Right lobe of liver (tissue), 6 donors: ENCODE measurements around the gene ELL. TPM values are rescaled to one million over a fixed set of nuclear protein-coding genes. Genes with fewer than 3 reads are reported as not detected.

ENCODE experiments used
- ATAC-seq, 4 donors: fragments of 200-7000 bp; cut with Tn5 transposase; one replicate each; pipeline ENCODE4 v1.9.1; 2020; ENCODE audit warnings: mild to moderate bottlenecking in 4 of 4, moderate library complexity in 4 of 4
- DNase-seq, 3 donors: peaks; one replicate each; pipeline ENCODE4 v3.0.0-alpha.2; 2020
- H3K27ac ChIP-seq, 3 donors: fragments of 200-600 bp; one replicate each; pipeline ENCODE4 v1.8.0; 2022
- H3K27me3 ChIP-seq, 2 donors: fragments of 200-600 bp; one replicate each; pipeline ENCODE4 v1.8.0; 2022
- H3K36me3 ChIP-seq, 4 donors: fragments of 200-600 bp; sonication (generic) in 1 of 4; one replicate each; pipeline versions ENCODE4 v1.5.1 to v1.8.0; 2017 to 2022; ENCODE audit warnings: control low read depth in 1 of 4
- H3K4me1 ChIP-seq, 4 donors: fragments of 200-600 bp; sonication (generic) in 1 of 4; one replicate each; pipeline versions ENCODE4 v1.5.1 to v1.8.0; 2017 to 2022; ENCODE audit warnings: control low read depth in 1 of 4
- H3K4me3 ChIP-seq, 3 donors: fragments of 200-600 bp; one replicate each; pipeline ENCODE4 v1.8.0; 2022
- H3K9me3 ChIP-seq, 4 donors: fragments of 200-600 bp; sonication (generic) in 1 of 4; one replicate each; pipeline versions ENCODE4 v1.5.1 to v1.8.0; 2017 to 2022; ENCODE audit warnings: control low read depth in 1 of 4
- POLR2A ChIP-seq: fragments of 450-650 bp; IDR thresholded peaks from one replicate; pipeline ENCODE4 v1.6.1; 2017; ENCODE audit warnings: antibody characterized with exemption, mild to moderate bottlenecking
- WGBS: methylation state at CpG from one replicate; pipeline ENCODE4 v1.1.6; 2018; ENCODE audit warnings: low coverage, low lambda C conversion rate; ENCODE audit not compliant: insufficient coverage; ENCODE audit errors: missing lambda C conversion rate; 5-methylcytosine and 5-hydroxymethylcytosine counted together
- intact Hi-C, 2 donors: fragments of 100-400 bp; cut with DNase I; formaldehyde crosslinking; loops; one replicate each; pipeline versions ENCODE4 v1.11.2 to v1.14.1; 2022
- total RNA-seq, 6 experiments: library from RNA; depleted of rRNA in 2 of 6; stranded (reverse); fragments of >200 nt in 2 of 6; fragmentation: NEBNext Ultra II Directional in 3 of 6; extraction: Animal tissue kit (Norgen Biotek cat#: 25700) in 3 of 6; gene quantifications; one replicate each; pipeline versions ENCODE4 v1.1.0 to v1.2.4, GENCODE V29; 2016 to 2023
- TF ChIP-seq, protein P1 (sequence below), 4 donors: fragments of 200-600 bp in 3 of 4; fragments of 450-650 bp in 1 of 4; IDR thresholded peaks; one replicate each; pipeline versions ENCODE4 v1.5.1 to v1.8.0; 2016 to 2022; ENCODE audit warnings: antibody characterized with exemption in 4 of 4, mild to moderate bottlenecking in 2 of 4
- donor health status: DM: no; HTN: yes; CAD: no.
- donor health status: DM: no; HTN: no; CAD: no.
- donor health status: DM: no; HTN: no; CAD: no.
- donor health status: DM: no; HTN: yes; CAD: no.
- donor health status: DM: no; HTN: yes; CAD: no.

The ELL gene
- total RNA-seq, 6 experiments from 2014 or later = 5.3 to 11.9 (median 8.6) TPM

DNA sequence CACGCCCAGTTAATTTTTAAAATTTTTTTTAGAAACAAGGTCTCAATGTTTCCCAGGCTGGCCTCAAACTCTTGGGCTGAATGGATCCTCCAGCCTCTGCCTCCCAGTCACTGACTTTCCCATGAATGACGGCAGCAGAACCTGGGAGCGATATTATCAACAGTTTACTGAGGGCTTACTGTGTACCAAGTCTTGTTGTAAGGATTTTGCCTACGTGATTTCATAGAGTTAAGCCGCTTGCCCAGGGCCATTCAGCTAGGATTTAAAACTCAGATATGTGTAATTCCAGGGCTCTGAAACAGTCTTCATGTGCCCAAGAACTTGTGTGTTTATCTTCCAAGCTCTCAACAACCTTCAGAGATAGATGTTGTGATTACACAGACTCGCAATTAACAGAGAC, 29.8 kb upstream of the ELL start:
- DNase-seq (no peak), ATAC-seq (no peak)
- H3K4me3 ChIP-seq = no peak overlapping the region
- TF ChIP-seq POLR2A = no peak
- TF ChIP-seq, protein P1, sequence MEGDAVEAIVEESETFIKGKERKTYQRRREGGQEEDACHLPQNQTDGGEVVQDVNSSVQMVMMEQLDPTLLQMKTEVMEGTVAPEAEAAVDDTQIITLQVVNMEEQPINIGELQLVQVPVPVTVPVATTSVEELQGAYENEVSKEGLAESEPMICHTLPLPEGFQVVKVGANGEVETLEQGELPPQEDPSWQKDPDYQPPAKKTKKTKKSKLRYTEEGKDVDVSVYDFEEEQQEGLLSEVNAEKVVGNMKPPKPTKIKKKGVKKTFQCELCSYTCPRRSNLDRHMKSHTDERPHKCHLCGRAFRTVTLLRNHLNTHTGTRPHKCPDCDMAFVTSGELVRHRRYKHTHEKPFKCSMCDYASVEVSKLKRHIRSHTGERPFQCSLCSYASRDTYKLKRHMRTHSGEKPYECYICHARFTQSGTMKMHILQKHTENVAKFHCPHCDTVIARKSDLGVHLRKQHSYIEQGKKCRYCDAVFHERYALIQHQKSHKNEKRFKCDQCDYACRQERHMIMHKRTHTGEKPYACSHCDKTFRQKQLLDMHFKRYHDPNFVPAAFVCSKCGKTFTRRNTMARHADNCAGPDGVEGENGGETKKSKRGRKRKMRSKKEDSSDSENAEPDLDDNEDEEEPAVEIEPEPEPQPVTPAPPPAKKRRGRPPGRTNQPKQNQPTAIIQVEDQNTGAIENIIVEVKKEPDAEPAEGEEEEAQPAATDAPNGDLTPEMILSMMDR (IDR thresholded peaks at IDR 0.05) = no peak
- H3K36me3 ChIP-seq = no peaks in the 10 kb centered on the region
- intact Hi-C loops = no loop called here
- H3K27ac ChIP-seq = no peak overlapping the region
- WGBS = 59% methylated on average over 5 of the region's 6 CpGs
- H3K9me3 ChIP-seq = no peaks in the 10 kb centered on the region
- H3K4me1 ChIP-seq = no peaks in the 10 kb centered on the region
- no peaks in the 10 kb centered on the region for H3K27me3 ChIP-seq

GRCh38 chr19:18543814-18544475, 22.1 kb upstream of the ELL start:
- Histone ChIP-seq H3K36me3 (peaks cover 0 to 23% (median 1%) of the 10 kb centered on the region in 4 donors), H3K4me3 (peak overlapping the region in 2 of 3 donors; percentile 55 to 67), H3K4me1 (peaks cover 0 to 10% (median 3%) of the 10 kb centered on the region in 4 donors), H3K27ac (peak overlapping the region; percentile 60 to 88 (median 66)), H3K9me3 (no peaks in the 10 kb centered on the region), H3K27me3 (no peaks in the 10 kb centered on the region)
- DNase-seq (peak; percentile 54 to 69 (median 57)), ATAC-seq (peak; percentile 53 to 73 (median 59))
- no peak for TF ChIP-seq POLR2A
- TF ChIP-seq, protein P1 (IDR thresholded peaks at IDR 0.05) = no peak
- intact Hi-C loops = no loop called here
- WGBS = 23% methylated on average over 6 of the region's 12 CpGs

GRCh38 chr19:18542941-18543813, 21.3 kb upstream of the ELL start, which contains the start of gene FKBP8:
FKBP8 (minus strand) TSS chr19:18543573; CDS start chr19:18541970, 1,603 bp downstream.
- intact Hi-C loops = no loop called here
- peak; percentile 97 to 99 (median 98) for ATAC-seq
- peak; percentile 96 for DNase-seq
- peak within 1 kb of the TSS; percentile 60 to 88 (median 66) for H3K27ac ChIP-seq
- no peaks in the 10 kb centered on the region for H3K27me3 ChIP-seq
- WGBS = under 1% methylated on average over 34 of the region's 86 CpGs
- peaks cover 0 to 23% (median 1%) of the 10 kb centered on the region in 4 donors for H3K36me3 ChIP-seq
- TF ChIP-seq, protein P1 (IDR thresholded peaks at IDR 0.05) = no peak
- no peak for TF ChIP-seq POLR2A
- peak within 1 kb of the TSS; percentile 47 to 67 (median 55) for H3K4me3 ChIP-seq
- peaks cover 0 to 10% (median 3%) of the 10 kb centered on the region in 4 donors for H3K4me1 ChIP-seq
- H3K9me3 ChIP-seq = no peaks in the 10 kb centered on the region

DNA sequence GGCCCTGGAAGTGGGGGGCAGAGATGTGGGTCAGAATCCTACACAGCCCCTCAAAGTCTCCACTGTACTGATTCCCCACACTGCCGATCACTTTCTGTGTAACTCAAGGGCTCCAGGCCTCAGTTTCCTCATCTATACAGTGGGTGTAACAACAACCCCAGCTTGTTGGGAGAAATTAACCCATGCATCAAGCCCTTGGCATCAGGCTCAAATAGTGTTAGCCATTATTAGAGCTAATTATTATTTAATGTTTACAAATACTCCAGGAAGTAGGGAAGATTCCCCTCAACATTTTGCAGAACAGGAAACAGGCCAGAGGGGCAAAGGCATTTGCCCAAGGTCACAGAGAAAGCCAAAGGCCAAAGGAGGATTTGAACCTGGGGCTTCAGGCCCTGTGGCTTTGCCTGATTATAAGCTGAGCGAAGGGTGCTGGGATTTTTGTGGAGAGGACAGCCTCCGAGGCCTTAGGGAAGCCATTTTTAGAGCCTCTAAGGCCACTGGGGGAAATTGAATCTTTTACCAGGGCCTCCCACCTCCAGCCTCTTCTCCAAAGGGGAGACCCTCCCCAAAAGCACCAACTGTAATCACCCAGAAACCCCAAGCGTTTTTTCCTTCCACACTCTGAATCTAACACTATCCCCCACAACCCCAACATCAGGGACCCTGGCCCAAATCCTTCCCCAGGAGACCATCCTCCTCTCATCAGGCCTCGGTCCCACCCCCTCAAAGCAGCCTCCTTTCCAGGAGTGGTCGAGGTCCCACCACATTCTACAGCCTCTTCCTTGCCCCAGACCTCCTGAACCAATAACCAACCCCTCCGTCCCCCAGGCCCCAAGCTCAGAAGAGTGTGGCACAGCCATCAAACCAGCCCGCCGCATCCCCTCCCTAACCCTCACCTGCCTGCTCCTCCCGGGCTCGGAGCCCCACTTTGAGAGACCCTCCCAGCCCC, 20.4 kb upstream of the ELL start:
- TF ChIP-seq, protein P1 (IDR thresholded peaks at IDR 0.05) = no peak
- no peak for TF ChIP-seq POLR2A
- DNase-seq = no peak
- no peaks in the 10 kb centered on the region for H3K9me3 ChIP-seq
- no peak for ATAC-seq
- H3K27ac ChIP-seq = peak overlapping the region in 2 of 3 donors; percentile 43 to 66
- H3K36me3 ChIP-seq = peaks cover 0 to 26% (median 1%) of the 10 kb centered on the region in 4 donors
- intact Hi-C loops = no loop called here
- peak overlapping the region; percentile 27 to 67 (median 55) for H3K4me3 ChIP-seq
- peaks cover 0 to 17% (median 3%) of the 10 kb centered on the region in 4 donors for H3K4me1 ChIP-seq
- WGBS = 16% methylated on average over 9 of the region's 11 CpGs
- H3K27me3 ChIP-seq = no peaks in the 10 kb centered on the region
